ENCODE data around the gene TMEM98.

The TMEM98 gene

DNA sequence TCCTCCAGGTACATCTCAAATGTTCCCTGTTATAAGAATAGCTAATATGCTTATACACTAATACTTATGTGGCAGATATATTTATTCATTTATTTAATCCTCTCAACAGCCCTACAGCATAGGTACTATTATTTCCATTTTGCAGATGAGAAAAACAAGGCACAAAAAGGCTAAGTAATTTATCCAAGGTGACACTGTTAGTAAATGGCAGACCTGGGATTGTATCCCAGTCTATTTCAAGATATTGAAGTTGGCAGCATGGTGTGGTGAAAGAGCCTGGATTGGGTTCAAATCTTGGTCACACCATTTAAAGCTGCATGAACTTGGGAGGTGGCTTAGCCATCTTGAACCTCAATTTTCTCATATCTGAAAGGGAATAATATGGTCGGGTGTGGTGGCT, 27.2 kb downstream of the TMEM98 start:
- TF ChIP-seq, protein P1, sequence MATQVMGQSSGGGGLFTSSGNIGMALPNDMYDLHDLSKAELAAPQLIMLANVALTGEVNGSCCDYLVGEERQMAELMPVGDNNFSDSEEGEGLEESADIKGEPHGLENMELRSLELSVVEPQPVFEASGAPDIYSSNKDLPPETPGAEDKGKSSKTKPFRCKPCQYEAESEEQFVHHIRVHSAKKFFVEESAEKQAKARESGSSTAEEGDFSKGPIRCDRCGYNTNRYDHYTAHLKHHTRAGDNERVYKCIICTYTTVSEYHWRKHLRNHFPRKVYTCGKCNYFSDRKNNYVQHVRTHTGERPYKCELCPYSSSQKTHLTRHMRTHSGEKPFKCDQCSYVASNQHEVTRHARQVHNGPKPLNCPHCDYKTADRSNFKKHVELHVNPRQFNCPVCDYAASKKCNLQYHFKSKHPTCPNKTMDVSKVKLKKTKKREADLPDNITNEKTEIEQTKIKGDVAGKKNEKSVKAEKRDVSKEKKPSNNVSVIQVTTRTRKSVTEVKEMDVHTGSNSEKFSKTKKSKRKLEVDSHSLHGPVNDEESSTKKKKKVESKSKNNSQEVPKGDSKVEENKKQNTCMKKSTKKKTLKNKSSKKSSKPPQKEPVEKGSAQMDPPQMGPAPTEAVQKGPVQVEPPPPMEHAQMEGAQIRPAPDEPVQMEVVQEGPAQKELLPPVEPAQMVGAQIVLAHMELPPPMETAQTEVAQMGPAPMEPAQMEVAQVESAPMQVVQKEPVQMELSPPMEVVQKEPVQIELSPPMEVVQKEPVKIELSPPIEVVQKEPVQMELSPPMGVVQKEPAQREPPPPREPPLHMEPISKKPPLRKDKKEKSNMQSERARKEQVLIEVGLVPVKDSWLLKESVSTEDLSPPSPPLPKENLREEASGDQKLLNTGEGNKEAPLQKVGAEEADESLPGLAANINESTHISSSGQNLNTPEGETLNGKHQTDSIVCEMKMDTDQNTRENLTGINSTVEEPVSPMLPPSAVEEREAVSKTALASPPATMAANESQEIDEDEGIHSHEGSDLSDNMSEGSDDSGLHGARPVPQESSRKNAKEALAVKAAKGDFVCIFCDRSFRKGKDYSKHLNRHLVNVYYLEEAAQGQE (IDR thresholded peaks at IDR 0.05; ENCODE audit: low read depth) = no peak
- TF ChIP-seq TEAD4 (IDR thresholded peaks at IDR 0.05) = no peak
- TF ChIP-seq TCF12 (IDR thresholded peaks at IDR 0.05; ENCODE audit: low read depth) = no peak
- no peak for TF ChIP-seq YY1 (IDR thresholded peaks at IDR 0.05; ENCODE audit: low read depth)
- TF ChIP-seq ZBTB7A (IDR thresholded peaks at IDR 0.05; ENCODE audit: low read depth) = no peak
- no peak for TF ChIP-seq CEBPB (IDR thresholded peaks at IDR 0.05)
- TF ChIP-seq CREB1 (IDR thresholded peaks at IDR 0.05; ENCODE audit: low read depth) = no peak
- TF ChIP-seq RAD21 (IDR thresholded peaks at IDR 0.05; ENCODE audit: low read depth) = no peak
- TF ChIP-seq, protein P2, sequence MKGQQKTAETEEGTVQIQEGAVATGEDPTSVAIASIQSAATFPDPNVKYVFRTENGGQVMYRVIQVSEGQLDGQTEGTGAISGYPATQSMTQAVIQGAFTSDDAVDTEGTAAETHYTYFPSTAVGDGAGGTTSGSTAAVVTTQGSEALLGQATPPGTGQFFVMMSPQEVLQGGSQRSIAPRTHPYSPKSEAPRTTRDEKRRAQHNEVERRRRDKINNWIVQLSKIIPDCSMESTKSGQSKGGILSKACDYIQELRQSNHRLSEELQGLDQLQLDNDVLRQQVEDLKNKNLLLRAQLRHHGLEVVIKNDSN (IDR thresholded peaks at IDR 0.05) = no peak
- no peak for TF ChIP-seq TAF1 (IDR thresholded peaks at IDR 0.05; ENCODE audit: low read depth)
- no peak for TF ChIP-seq FOXM1 (IDR thresholded peaks at IDR 0.05; ENCODE audit: borderline replicate concordance, low read depth)
- no peak for TF ChIP-seq NFIC (IDR thresholded peaks at IDR 0.05)
- no peak for TF ChIP-seq EGR1 (IDR thresholded peaks at IDR 0.05)
- TF ChIP-seq, protein P3, sequence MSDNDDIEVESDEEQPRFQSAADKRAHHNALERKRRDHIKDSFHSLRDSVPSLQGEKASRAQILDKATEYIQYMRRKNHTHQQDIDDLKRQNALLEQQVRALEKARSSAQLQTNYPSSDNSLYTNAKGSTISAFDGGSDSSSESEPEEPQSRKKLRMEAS (IDR thresholded peaks at IDR 0.05) = no peak
- no peak for TF ChIP-seq EP300 (IDR thresholded peaks at IDR 0.05; ENCODE audit: borderline replicate concordance)

DNA sequence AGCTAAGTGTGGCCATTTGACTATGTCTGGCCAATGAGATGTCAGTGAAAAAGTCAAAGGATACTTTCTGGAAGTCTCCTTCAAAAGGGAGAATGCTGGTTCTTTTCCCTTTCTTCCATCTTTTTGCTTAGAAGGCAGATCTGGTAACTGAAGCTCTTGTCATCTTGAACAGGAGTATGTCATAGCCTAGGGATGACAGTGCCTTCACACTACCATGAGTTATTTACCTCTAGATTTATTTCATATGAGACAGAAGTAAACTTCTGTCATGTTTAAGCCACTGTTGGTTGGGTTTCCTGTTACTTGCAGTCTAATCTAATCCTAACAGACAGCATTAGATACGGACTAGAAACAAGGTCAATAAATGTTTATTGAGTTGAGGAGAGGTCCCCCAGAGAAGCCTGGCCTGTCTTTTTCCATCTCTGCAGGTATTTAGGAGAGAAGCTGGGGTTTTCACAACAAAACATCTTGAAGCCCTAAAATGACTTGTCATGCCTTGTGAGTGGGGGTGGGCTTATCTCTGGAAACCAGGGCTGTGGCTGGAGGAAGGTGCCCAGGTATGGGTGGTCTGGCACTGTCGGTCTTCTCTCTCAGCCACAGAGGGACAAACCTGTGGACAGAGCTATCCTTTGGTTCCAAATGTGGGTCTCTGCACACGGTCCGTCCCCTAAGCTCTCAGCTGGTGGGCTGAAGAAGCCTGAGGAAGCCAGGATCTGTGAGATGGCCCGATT, 28.5 kb downstream of the TMEM98 start:
- TF ChIP-seq CEBPB (IDR thresholded peaks at IDR 0.05) (no peak), TCF12 (IDR thresholded peaks at IDR 0.05; ENCODE audit: low read depth) (no peak), EGR1 (IDR thresholded peaks at IDR 0.05) (no peak), TAF1 (IDR thresholded peaks at IDR 0.05; ENCODE audit: low read depth) (no peak), RAD21 (IDR thresholded peaks at IDR 0.05; ENCODE audit: low read depth) (no peak), EP300 (IDR thresholded peaks at IDR 0.05; ENCODE audit: borderline replicate concordance) (no peak), CREB1 (IDR thresholded peaks at IDR 0.05; ENCODE audit: low read depth) (no peak), FOXM1 (IDR thresholded peaks at IDR 0.05; ENCODE audit: borderline replicate concordance, low read depth) (no peak), NFIC (IDR thresholded peaks at IDR 0.05) (no peak), YY1 (IDR thresholded peaks at IDR 0.05; ENCODE audit: low read depth) (no peak), ZBTB7A (IDR thresholded peaks at IDR 0.05; ENCODE audit: low read depth) (no peak), TEAD4 (IDR thresholded peaks at IDR 0.05) (no peak)
- TF ChIP-seq, protein P2 (IDR thresholded peaks at IDR 0.05) = no peak
- TF ChIP-seq, protein P1 (IDR thresholded peaks at IDR 0.05; ENCODE audit: low read depth) = no peak
- TF ChIP-seq, protein P3 (IDR thresholded peaks at IDR 0.05) = no peak

DNA sequence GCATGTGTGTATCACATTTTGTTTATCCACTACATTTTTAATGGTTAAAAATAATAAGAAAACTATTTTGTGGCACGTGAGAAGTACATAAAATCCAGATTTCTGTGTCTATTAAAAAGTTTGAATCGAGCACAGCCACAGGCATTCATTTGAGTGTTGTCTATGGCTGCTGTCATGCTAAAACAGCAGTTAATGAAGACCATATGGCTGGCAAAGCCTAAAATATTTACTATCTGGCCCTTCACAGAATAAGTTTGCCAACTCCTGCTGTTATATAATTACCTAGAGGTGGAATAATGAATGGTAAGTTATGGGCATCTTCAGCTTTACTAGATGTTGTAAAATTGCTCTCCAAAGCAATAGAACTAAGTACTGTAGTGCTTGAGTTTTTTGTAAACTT, 30.5 kb downstream of the TMEM98 start:
- TF ChIP-seq TEAD4 (IDR thresholded peaks at IDR 0.05) (no peak), NFIC (IDR thresholded peaks at IDR 0.05) (no peak), CREB1 (IDR thresholded peaks at IDR 0.05; ENCODE audit: low read depth) (no peak), YY1 (IDR thresholded peaks at IDR 0.05; ENCODE audit: low read depth) (no peak), CEBPB (IDR thresholded peaks at IDR 0.05) (no peak)
- TF ChIP-seq, protein P2 (IDR thresholded peaks at IDR 0.05) = no peak

DNA sequence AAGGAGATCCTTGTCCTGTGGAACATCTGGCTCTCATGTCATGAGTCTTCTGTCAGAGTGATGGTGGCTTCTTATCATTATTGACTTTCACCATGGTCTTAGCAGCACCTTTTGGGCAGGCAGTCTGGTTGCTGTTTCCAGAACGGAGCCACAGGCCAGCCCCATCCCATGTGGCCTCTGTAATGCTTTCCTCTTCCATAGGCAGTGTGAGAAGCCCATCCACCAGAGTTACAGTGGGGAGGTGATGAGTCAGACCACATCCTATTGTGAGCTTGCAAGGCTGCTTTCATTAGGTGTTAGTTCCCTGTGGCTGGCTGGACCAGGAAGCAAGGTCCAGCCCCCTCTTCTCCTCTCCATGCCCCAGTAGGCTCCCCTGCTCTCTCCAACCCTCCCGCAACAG, 32.9 kb downstream of the TMEM98 start:
- TF ChIP-seq, protein P1 (IDR thresholded peaks at IDR 0.05; ENCODE audit: low read depth) = no peak
- TF ChIP-seq ZBTB7A (IDR thresholded peaks at IDR 0.05; ENCODE audit: low read depth) (no peak), EGR1 (IDR thresholded peaks at IDR 0.05) (no peak), CEBPB (IDR thresholded peaks at IDR 0.05) (no peak), CREB1 (IDR thresholded peaks at IDR 0.05; ENCODE audit: low read depth) (no peak), TEAD4 (IDR thresholded peaks at IDR 0.05) (no peak), RAD21 (IDR thresholded peaks at IDR 0.05; ENCODE audit: low read depth) (no peak), FOXM1 (IDR thresholded peaks at IDR 0.05; ENCODE audit: borderline replicate concordance, low read depth) (no peak)
- TF ChIP-seq, protein P2 (IDR thresholded peaks at IDR 0.05) = no peak
- TF ChIP-seq, protein P3 (IDR thresholded peaks at IDR 0.05) = no peak
